GM12891 (cell line): Measurements from ENCODE around the gene FOXI3.

Experiments used
- PAX5 ChIP-seq: IDR thresholded peaks from 2 replicates; pipeline ENCODE4 v1.6.1; 2011; ENCODE audit warnings: low read length, moderate library complexity, mild to moderate bottlenecking; ENCODE audit not compliant: insufficient read depth, severe bottlenecking
- POLR2A ChIP-seq: IDR thresholded peaks from 2 replicates; pipeline ENCODE4 v1.6.1; 2011; ENCODE audit warnings: low read depth, low read length, control low read depth
- POLR2AphosphoS5 ChIP-seq: IDR thresholded peaks from 2 replicates; pipeline ENCODE4 v1.6.1; 2011; ENCODE audit warnings: low read depth, low read length, control low read depth
- SPI1 ChIP-seq: IDR thresholded peaks from 2 replicates; pipeline ENCODE4 v1.6.1; 2011; ENCODE audit warnings: low read depth, low read length, control low read depth
- TAF1 ChIP-seq: IDR thresholded peaks from 2 replicates; pipeline ENCODE4 v1.6.1; 2011; ENCODE audit warnings: low read depth, low read length, control low read depth

- TF ChIP-seq POLR2A (no peak), POLR2AphosphoS5 (no peak), SPI1 (no peak), TAF1 (no peak), PAX5 (no peak)
Observed at GRCh38 chr2:88499204-88499603, 46.7 kb upstream of the FOXI3 start.
